A549 treated with dexamethasone at 1 μM for 4 hours (cell line): Measurements from ENCODE around the gene ORAI2. TPM values are rescaled to one million over a fixed set of nuclear protein-coding genes. Genes with fewer than 3 reads are reported as not detected.

Experiments
- total RNA-seq: library from RNA; stranded (reverse); fragments of 200-300 nt; extraction: Qiagen RNA extraction; gene quantifications from 5 replicates; pipeline ENCODE4 v1.2.3, GENCODE V29; 2022

Gene ORAI2
- total RNA-seq: 17.7 to 35.0 TPM (median 33.6 TPM) in 5 replicates

DNA sequence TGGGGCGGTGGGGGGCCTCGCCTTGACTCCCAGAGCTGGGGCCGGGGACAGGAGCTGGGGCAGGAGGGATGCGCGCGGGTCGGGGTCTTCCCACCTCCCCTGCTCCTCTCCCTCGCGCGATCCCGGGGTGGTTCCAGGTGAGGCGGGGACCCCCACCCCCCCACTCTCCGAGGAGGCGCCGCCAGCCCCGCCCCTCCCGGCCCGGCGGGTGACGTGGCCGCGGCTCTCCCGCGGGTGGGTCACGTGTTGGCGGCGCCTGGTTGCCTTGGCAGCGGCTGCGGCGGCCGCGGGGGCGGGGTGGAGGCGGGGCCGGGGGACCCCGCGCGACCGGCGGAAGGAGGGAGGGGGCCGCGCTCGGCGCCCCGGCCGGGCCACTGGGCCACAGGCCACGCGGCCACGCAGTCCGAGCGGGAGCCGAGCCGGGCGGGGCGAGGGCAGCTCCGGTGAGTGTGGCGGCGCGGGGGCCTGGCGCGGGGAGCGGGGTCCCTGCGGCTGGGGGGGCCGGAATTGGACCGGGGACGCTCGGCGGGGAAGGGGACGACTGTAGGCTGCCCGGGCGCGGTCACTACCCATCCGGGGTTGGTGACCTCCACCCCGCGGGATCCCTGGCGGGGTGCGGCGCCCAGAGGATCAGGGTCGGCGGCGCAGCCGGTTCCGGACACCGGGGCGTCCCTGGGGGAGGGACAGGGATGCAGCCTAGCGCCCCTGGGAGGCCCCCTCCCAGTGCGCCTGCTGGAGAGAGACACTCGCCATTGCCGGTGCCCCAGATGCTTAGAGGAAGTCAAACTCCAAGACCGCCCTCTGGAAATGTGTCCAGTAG, at the start of gene ORAI2:
Gene ORAI2, plus strand, starts transcription at position 357 of the 820 bp plus-strand sequence. CDS start 5,382 bp downstream, outside the sequence.

GRCh38 chr7:102395873-102396709, 37.3 kb upstream of the ORAI2 start, which contains the start of gene PRKRIP1:
Gene PRKRIP1 (plus strand): TSS chr7:102396363. CDS start chr7:102396412, 49 bp downstream.

DNA sequence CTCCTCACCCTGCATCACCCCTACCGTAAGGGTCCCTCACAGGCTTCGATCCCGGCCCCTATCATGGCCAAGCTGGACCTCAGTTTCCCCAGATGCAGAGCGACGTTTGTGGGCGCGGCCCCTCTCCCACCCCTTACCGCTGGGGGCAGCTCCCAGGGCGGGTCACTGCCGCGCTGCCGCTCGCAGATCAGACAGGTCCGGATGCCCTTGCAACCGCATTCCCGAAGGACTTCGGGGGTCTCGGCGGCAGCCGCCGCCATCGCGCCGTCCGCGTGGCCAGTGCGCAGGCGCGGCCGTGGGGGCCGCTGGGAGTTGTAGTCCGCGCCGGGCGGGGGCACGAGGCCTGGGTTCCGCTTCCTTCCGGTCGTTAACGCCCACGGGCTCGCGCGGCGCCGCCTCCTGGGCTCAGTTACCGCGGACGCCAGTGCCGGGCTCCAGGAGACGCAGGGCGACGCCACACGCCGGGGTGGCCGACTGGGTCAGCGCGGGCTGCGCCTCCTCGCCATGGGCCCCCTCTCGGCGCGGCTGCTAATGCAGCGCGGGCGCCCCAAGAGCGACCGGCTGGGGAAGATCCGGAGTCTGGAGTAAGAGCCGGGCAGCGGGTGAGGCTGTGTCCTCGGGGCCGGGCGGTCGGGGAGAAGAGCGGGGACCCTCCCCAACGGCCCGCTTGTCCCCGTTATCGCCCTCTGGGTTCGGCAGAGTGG, 31.4 kb downstream of the ORAI2 start, which contains the start of the genes ALKBH4 and LRWD1:
Gene ALKBH4, minus strand, starts transcription at position 287 of the 704 bp plus-strand sequence. Its CDS starts 27 bp downstream, at position 260.
Gene LRWD1, plus strand, starts transcription at position 408 of the 704 bp plus-strand sequence. Its CDS starts 97 bp downstream, at position 505.

GRCh38 chr7:102478314-102479208, 45.2 kb downstream of the ORAI2 start, which contains the start of gene POLR2J:
Gene POLR2J (minus strand): TSS chr7:102478922. CDS start chr7:102478860, 62 bp downstream.

Other genes starting within 250 kb of the ORAI2 start
- 1.4 to 3.5 TPM (median 2.7 TPM) in 5 replicates for gene SH2B2, start 146.7 kb upstream of the ORAI2 start, total RNA-seq
- gene SPDYE6, start 77.1 kb upstream of the ORAI2 start, total RNA-seq: not detected in 5 replicates
- gene PRKRIP1, start 37.2 kb upstream of the ORAI2 start, total RNA-seq: 19.4 to 22.2 TPM (median 20.4 TPM) in 5 replicates
- 9.4 to 12.9 TPM (median 11.0 TPM) in 5 replicates for gene ALKBH4, start 31.3 kb downstream of the ORAI2 start, total RNA-seq
- 21.6 to 30.9 TPM (median 28.4 TPM) in 5 replicates for gene LRWD1, start 31.4 kb downstream of the ORAI2 start, total RNA-seq
- 104 to 123 TPM (median 107 TPM) in 5 replicates for gene POLR2J, start 45.3 kb downstream of the ORAI2 start, total RNA-seq
- 0.70 to 2.3 TPM (median 2.0 TPM) in 5 replicates for gene RASA4B, start 84.2 kb downstream of the ORAI2 start, total RNA-seq
- gene UPK3BL2, start 110.1 kb downstream of the ORAI2 start, total RNA-seq: 1.7 to 3.1 TPM (median 2.3 TPM) in 5 replicates
- gene SPDYE2, start 117.7 kb downstream of the ORAI2 start, total RNA-seq: not detected in 5 replicates
- gene POLR2J3, start 139.0 kb downstream of the ORAI2 start, total RNA-seq: 19.1 to 52.3 TPM (median 49.6 TPM) in 5 replicates
- gene RASA4, start 183.2 kb downstream of the ORAI2 start, total RNA-seq: 1.3 to 2.4 TPM (median 1.7 TPM) in 5 replicates
- gene UPK3BL1, start 209.2 kb downstream of the ORAI2 start, total RNA-seq: 6.7 to 16.2 TPM (median 13.3 TPM) in 5 replicates
- not detected in 5 replicates for gene SPDYE2B, start 216.7 kb downstream of the ORAI2 start, total RNA-seq
- 0.13 to 0.41 TPM (median 0.32 TPM) in 4 of 5 replicates, not detected in the other for gene POLR2J2, start 238.1 kb downstream of the ORAI2 start, total RNA-seq